PC-3 (cell line): ENCODE measurements around the gene SDSL. TPM values are rescaled to one million over a fixed set of nuclear protein-coding genes. Genes with fewer than 3 reads are reported as not detected.

Experiments
- ATAC-seq: fragments of 200-7000 bp; cut with Tn5 transposase; 2 replicates; pipeline ENCODE4 v1.9.1; 2020; ENCODE audit warnings: mild to moderate bottlenecking, moderate library complexity
- BruUV-seq: library from RNA; stranded (reverse); fragments of 400-500 nt; replicated peaks from 2 replicates; lab custom pipeline; 2021; lab: Mats Ljungman, UMichigan
- CTCF ChIA-PET: fragments of 300-600 bp; sonication (Branson Sonifier 250); formaldehyde crosslinking; loops from one replicate; lab custom pipeline; 2022; ENCODE audit warnings: antibody characterized with exemption; lab: Charles Lee
- POLR2A ChIA-PET: fragments of 300-600 bp; sonication (Branson Sonifier 250); formaldehyde crosslinking; loops from one replicate; lab custom pipeline; 2022; ENCODE audit warnings: antibody characterized with exemption; ENCODE audit not compliant: unreplicated experiment; lab: Charles Lee
- DNase-seq: peaks from one replicate; pipeline ENCODE4 v3.0.0-alpha.2; 2015
- H2AFZ ChIP-seq: fragments of 300-600 bp; sonication (generic); 2 replicates; pipeline ENCODE4 v1.6.0; 2016; ENCODE audit warnings: antibody characterized with exemption, low read length
- H3F3A ChIP-seq: fragments of 300-600 bp; sonication (generic); one replicate; pipeline ENCODE4 v1.6.0; 2017; ENCODE audit warnings: antibody characterized with exemption, low read length, control low read depth, mild to moderate bottlenecking; ENCODE audit not compliant: unreplicated experiment
- H3K27ac ChIP-seq: fragments of 300-600 bp; sonication (generic); 2 replicates; pipeline ENCODE4 v1.5.1; 2016; ENCODE audit warnings: mild to moderate bottlenecking, low read length
- H3K27me3 ChIP-seq: fragments of 300-600 bp; sonication (generic); 2 replicates; pipeline ENCODE4 v1.6.1; 2016; ENCODE audit warnings: low read length, mixed read lengths
- H3K36me3 ChIP-seq: fragments of 300-600 bp; sonication (generic); 2 replicates; pipeline ENCODE4 v1.6.1; 2016; ENCODE audit warnings: low read depth, mixed run types, low read length, mixed read lengths
- H3K4me1 ChIP-seq: fragments of 300-600 bp; sonication (generic); 2 replicates; pipeline ENCODE4 v1.5.1; 2016; ENCODE audit warnings: low read length; ENCODE audit not compliant: insufficient read depth
- H3K4me2 ChIP-seq: fragments of 300-600 bp; sonication (generic); 2 replicates; pipeline ENCODE4 v1.6.0; 2016; ENCODE audit warnings: low read length
- H3K4me3 ChIP-seq: fragments of 300-600 bp; sonication (generic); 2 replicates; pipeline ENCODE4 v1.5.1; 2016; ENCODE audit warnings: mild to moderate bottlenecking, low read length, mixed read lengths
- H3K79me2 ChIP-seq: fragments of 300-600 bp; sonication (generic); 2 replicates; pipeline ENCODE4 v1.6.1; 2017; ENCODE audit warnings: low read length, mixed read lengths
- H3K9ac ChIP-seq: fragments of 300-600 bp; sonication (generic); 2 replicates; pipeline ENCODE4 v1.6.0; 2016; ENCODE audit warnings: mild to moderate bottlenecking, low read length
- H3K9me2 ChIP-seq: fragments of 300-600 bp; sonication (generic); replicated peaks from 2 replicates; pipeline ENCODE4 v1.6.1; 2016; ENCODE audit warnings: mixed run types, low read length, mixed read lengths
- H3K9me3 ChIP-seq: fragments of 300-600 bp; sonication (generic); 2 replicates; pipeline ENCODE4 v1.6.1; 2016; ENCODE audit warnings: low read length, mixed read lengths
- H4K20me1 ChIP-seq: fragments of 300-600 bp; sonication (generic); 2 replicates; pipeline ENCODE4 v1.6.1; 2016; ENCODE audit warnings: low read length, mixed read lengths
- EZH2 ChIP-seq: fragments of 300-600 bp; sonication (generic); IDR thresholded peaks from one replicate; pipeline ENCODE4 v1.6.1; 2017; ENCODE audit warnings: antibody characterized with exemption, mild to moderate bottlenecking, low read length; ENCODE audit not compliant: unreplicated experiment
- EZH2phosphoT487 ChIP-seq: fragments of 300-600 bp; sonication (generic); IDR thresholded peaks from 2 replicates; pipeline ENCODE4 v1.6.1; 2018; ENCODE audit warnings: mild to moderate bottlenecking, antibody characterized with exemption, low read length, borderline replicate concordance
- intact Hi-C: fragments of 100-400 bp; cut with micrococcal nuclease; formaldehyde crosslinking; loops from 2 replicates; pipeline ENCODE4 v1.9.0; 2023
- total RNA-seq: library from RNA; depleted of rRNA; stranded (reverse); fragments of >200 nt; gene quantifications from 2 replicates; pipeline ENCODE4 v1.2.3, GENCODE V29; 2014
- TF ChIP-seq, protein P1 (sequence below): fragments of 300-600 bp; sonication (generic); conservative IDR thresholded peaks from 2 replicates; pipeline ENCODE4 v1.5.1; 2017; ENCODE audit warnings: antibody characterized with exemption, low read depth, mild to moderate bottlenecking, low read length

Gene SDSL
- total RNA-seq, 1 experiment from 2014 or later: 14.0 TPM

GRCh38 chr12:113462117-113462774, 40.1 kb downstream of the SDSL start:
- Histone ChIP-seq H3K4me2 (peak overlapping the region; percentile 66), H3K4me1 (peaks cover 5% of the 10 kb centered on the region; the same call in 1 of the 2 replicates), H3K9me2 (no peaks in the 10 kb centered on the region), H3K9me3 (no peaks in the 10 kb centered on the region), H2AFZ (0 out of 2 replicates have a peak overlapping the region, but pooled peaks have one; percentile 62), H3K79me2 (no peaks in the 10 kb centered on the region), H3K27ac (no peak overlapping the region), H3K27me3 (peaks cover 45% of the 10 kb centered on the region), H3F3A (no peaks in the 10 kb centered on the region), H3K4me3 (0 out of 2 replicates have a peak overlapping the region, but pooled peaks have one; percentile 29), H3K36me3 (no peaks in the 10 kb centered on the region), H3K9ac (no peak overlapping the region), H4K20me1 (no peaks in the 10 kb centered on the region)
- peak; percentile 91 for DNase-seq
- ChIA-PET CTCF (interaction anchor here (1.0 to 1.1 kb wide), 2 partner anchors 357 to 448 kb away, joined by 5 to 6 read pairs; no protein-coding TSS in a partner anchor), POLR2A (no interaction called here)
- BruUV-seq: no TSS peak
- TF ChIP-seq EZH2: no peak
- TF ChIP-seq, protein P1, sequence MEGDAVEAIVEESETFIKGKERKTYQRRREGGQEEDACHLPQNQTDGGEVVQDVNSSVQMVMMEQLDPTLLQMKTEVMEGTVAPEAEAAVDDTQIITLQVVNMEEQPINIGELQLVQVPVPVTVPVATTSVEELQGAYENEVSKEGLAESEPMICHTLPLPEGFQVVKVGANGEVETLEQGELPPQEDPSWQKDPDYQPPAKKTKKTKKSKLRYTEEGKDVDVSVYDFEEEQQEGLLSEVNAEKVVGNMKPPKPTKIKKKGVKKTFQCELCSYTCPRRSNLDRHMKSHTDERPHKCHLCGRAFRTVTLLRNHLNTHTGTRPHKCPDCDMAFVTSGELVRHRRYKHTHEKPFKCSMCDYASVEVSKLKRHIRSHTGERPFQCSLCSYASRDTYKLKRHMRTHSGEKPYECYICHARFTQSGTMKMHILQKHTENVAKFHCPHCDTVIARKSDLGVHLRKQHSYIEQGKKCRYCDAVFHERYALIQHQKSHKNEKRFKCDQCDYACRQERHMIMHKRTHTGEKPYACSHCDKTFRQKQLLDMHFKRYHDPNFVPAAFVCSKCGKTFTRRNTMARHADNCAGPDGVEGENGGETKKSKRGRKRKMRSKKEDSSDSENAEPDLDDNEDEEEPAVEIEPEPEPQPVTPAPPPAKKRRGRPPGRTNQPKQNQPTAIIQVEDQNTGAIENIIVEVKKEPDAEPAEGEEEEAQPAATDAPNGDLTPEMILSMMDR: peak; percentile 92
- TF ChIP-seq EZH2phosphoT487: no peak
- intact Hi-C loops: loop anchor here (1.0 to 10.0 kb wide), 3 partner anchors 275 to 450 kb away; no protein-coding TSS in a partner anchor
- ATAC-seq: peak; percentile 89

DNA sequence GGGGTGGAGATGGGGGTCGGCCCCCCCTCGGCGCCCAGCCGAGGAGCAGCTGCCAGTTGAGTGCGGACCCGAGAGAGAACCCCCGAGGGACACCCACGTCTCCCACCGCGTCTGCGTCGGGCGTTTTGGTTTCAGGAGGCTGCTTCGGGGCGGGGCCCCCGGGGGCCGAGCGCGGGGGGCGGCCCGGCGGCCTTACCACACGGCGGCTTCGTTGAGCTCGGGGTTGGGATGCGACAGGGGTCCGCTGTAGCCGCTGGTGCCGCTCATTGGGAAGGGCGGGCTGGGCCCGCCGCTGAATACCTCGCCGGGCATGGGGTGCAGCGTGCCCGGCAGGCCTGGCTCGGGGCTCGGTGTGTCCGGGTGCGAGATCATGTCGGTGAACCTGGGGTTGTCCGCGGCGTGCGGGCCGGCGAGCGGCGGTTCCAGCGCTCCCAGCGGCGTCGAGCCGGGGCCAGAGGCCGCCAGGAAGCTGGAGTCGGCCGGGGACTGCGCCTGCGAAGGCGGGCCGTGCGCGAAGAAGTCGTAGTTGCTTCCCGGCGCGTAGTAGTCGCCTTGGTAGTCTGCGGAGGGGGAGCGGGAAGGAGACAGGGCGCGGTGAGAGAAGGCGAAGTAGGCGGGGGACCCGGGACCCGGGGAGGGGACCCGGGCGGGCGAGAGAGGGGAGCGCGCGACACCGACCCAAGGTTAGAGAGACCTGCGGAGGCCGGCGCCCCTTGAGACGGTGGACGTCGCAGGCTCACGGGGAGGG, 41.0 kb downstream of the SDSL start:
- peaks cover 54% of the 10 kb centered on the region for H3K27me3 ChIP-seq
- H2AFZ ChIP-seq: no peak overlapping the region
- no peaks in the 10 kb centered on the region for H3F3A ChIP-seq
- no peaks in the 10 kb centered on the region for H3K9me2 ChIP-seq
- H4K20me1 ChIP-seq: no peaks in the 10 kb centered on the region
- no peaks in the 10 kb centered on the region for H3K9me3 ChIP-seq
- CTCF ChIA-PET: no interaction called here
- POLR2A ChIA-PET: no interaction called here
- H3K4me1 ChIP-seq: peaks cover 7% of the 10 kb centered on the region; the same call in 1 of the 2 replicates
- no peaks in the 10 kb centered on the region for H3K36me3 ChIP-seq
- no peak for DNase-seq
- no peak for ATAC-seq
- no TSS peak for BruUV-seq
- H3K4me2 ChIP-seq: peak overlapping the region; percentile 24; the same call in 1 of the 2 replicates
- H3K79me2 ChIP-seq: no peaks in the 10 kb centered on the region
- intact Hi-C loops: loop anchor here (1.0 to 10.0 kb wide), 3 partner anchors 274 to 449 kb away; no protein-coding TSS in a partner anchor
- H3K27ac ChIP-seq: no peak overlapping the region
- TF ChIP-seq EZH2 (no peak), EZH2phosphoT487 (peak; percentile 53; the same call in 1 of the 2 replicates)
- TF ChIP-seq, protein P1: no peak
- H3K9ac ChIP-seq: no peak overlapping the region
- H3K4me3 ChIP-seq: no peak overlapping the region
